Activated naive CD8-positive, alpha-beta T cell treated with anti-CD3 and anti-CD28 coated beads, Interleukin-2, amount 50 U/mL, for 16 hours (primary cell): Measurements from ENCODE around the gene BCHE.

Source experiments
- DNase-seq: peaks from one replicate; pipeline ENCODE4 v3.0.0-alpha.2; 2020; ENCODE audit warnings: low read depth, low spot score

Gene BCHE

DNA sequence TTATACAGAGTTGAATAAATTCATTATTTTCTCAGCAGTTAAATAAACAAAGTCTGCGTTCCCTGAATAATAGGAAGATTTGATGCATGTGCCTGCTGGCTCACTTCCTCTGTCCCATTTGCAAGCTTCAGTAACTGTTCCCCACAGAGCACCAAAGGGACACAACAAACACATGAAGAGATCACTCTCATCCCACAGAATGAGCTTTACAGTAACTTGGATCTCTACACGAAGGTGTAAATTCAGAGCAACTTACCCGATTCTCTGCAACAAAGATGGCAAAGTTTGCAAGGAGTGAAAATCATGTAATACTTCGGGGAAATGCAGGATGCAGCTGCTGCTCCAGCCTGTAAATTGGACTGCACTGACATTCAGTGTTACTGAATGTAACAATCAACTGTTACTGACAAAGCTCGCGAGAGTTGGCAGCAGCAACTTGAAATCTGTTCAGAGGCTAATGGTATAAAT lies at the start of gene BCHE:
TSS of gene BCHE (minus strand) at position 366 of the 468 bp plus-strand sequence. CDS start 6,390 bp downstream, outside the sequence.
- no peak for DNase-seq

DNA sequence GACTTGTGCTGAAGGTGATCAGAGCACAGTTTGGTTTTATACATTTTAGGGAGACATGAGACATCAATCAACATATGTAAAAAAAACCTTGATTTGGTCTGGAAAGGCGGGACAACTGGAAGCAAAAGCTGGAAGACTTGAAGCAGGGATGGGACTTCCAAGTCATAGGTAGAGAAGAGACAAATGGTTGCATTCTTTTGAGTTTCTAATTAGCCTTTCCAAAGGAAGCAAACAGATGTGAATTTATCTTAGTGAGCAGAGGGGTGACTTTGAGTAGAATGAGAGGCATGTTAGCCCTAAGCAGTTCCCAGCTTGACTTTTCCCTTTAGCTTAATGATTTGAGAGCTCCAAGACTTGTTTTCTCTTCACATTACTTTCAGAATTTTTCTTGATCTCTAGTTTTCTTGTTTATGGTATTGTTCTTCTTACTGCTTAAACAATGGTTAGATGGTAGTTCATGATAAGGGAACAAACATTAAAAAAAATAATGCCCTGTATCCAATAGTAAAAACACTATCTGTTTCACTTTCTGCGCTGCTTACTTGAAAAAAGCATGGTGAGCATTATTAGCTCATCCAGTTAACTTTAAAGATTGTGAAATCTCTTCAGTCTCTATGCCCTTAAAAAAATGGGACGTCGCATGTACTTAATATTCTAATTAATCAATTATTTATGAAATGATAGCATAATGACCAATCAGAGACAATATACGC lies 48.5 kb upstream of the BCHE start:
- no peak for DNase-seq

DNA sequence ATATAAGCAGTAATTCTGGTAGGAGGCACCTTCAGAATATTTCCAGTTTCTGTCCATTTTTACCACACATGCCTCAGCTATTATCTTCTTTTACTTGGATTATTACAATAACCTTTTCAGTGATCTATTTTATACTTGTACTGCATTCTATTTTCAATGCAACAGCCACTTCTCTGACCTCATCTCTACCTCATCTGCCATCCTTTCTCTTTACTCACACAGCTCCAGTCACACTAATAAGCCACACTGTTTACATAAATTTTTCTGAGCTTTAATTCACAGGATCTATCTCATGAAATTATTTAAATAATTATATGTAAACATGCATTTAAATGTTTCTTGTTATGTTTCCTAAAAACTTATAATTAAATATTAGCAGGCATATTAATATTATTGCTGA lies 47.3 kb upstream of the BCHE start:
- DNase-seq = no peak

DNA sequence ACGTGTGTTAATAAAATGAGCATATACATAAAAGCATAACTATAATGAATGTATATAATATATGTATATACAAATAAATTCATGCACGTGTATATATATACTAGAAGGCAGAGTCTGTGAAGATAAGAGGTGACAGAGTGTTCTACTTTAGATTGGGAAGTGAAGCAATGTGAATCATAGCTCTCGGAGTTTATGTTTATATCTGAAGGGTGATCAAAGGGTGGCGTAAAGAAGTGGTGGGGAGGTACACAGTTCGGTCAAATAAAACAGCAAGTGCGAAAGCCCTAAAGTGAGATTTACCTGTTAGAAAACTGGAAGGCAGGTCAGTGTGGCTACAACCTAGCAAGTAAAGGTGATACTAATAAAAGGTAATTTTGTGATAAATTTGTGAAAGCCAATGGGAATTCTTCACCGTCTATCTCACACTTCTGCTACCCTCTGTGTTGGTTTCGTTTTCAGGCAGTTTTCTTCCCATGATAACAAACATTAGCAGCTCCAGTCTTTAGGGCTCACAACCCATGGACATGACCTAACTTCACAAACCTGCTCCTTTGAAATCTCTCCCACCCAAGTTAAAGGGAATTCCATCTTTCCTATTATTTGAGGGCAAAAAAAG lies 46.7 kb upstream of the BCHE start:
- DNase-seq = no peak

DNA sequence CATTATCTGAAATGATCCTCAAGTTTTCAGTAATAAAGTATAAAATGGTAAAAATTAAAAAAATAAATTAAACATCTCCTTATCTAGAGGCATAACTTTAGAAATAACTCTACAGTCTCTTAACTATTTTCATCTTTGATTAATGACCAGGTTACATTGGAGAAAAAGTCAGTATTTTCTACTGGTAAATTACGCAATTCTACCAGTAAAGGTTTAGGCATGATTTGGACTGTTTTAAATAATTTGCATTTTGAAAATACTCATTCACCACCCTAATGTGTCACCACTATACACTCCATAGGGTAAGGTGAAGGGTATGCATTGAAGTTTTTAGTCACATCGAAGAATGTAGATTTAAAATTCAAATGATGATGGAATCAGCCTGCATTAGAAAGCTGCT lies 45.9 kb upstream of the BCHE start:
- no peak for DNase-seq

DNA sequence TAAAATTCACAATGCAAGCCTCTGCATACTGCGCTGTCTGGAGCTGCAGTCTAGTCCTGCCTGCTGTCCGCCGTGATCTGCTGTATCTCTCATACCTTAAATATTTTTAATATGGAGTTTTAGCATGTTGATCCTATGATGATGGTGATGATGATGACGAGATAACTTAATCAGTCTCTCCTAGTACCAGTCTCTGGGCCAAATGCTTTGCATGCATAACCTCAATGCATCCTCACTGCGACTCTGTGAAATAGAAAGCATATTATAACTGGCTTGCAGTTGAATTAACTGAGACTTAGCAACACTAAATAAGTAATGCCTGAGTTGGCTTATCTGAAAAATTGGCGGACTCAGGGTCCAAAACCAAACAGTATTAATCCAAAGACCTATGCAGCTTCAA lies 38.4 kb upstream of the BCHE start:
- no peak for DNase-seq

DNA sequence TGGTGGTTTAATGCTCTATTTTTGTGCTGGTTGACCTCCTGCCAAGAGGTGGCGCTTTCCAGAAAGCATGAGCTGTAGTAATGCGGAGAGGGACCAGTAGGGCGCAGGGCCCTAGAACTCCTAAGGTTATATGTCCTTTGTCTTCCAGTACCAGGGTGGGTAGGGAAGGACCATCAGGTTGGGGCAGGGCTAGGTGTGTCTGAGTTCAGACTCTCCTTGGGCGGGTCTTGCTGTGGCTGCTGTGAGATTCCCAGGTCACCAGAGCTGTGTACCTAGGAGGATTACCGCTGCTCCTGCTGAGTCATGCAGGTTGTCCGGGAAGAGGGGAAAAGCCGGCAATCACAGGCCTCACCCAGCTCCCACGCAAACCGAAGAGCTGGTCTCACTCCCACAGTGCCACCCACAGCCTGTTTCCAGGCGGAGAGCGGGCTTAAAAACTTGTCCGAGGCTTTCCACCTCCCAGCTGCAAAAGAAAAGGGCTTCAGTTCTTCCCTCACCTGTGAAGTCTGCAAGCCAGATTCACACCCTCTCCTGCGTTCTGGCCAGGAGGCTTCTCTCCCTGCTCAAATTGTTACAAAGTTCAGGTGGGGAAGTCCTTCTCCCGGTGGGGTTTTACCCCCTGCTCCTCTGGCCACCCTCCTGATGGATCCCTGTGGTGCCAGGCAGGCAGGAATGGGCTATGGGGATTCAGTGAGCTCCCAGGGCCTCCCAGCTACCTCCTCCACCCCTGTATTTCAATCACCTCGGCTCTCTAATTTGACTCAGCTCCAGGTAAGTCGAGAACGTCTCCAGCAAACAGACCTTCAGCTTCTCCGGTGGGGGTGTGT lies 37.7 kb upstream of the BCHE start:
- no peak for DNase-seq

DNA sequence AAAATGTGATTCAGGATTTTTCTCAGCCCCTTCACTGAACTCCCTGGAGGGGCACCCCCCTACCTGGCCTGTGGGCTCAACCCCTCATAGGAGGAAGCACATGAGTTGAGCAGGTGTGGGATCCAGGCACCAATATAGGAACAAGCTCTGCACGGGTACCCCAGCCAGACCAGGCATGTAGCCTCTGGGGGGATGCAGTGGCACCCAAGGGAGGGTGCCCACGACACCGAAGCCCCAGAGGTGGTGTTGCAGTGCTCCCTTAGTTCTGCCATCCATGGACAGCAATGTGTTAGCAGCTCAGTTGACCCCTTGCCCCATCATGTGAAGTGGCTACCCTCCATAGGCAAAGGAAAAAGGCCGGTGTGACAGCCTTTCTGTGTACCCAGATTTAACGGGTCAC lies 30.9 kb upstream of the BCHE start:
- no peak for DNase-seq

DNA sequence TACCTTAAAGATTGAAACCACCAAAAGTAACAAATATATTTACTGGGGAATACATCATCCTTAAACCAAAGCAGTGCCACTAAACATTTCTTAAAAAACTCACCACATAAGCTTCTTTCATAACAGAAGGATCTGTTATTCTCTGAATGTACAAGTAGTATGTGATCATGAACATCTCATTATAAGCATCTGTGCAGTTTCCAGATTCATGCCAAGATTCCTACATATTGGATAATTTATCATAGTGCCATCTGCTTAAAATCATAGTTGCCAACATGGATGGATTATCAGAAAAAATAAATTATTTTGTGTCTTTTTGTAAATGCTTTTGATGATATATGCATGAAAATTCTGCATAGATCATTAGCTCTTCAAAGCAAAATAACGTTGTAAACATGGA lies 21.8 kb upstream of the BCHE start:
- DNase-seq = no peak

DNA sequence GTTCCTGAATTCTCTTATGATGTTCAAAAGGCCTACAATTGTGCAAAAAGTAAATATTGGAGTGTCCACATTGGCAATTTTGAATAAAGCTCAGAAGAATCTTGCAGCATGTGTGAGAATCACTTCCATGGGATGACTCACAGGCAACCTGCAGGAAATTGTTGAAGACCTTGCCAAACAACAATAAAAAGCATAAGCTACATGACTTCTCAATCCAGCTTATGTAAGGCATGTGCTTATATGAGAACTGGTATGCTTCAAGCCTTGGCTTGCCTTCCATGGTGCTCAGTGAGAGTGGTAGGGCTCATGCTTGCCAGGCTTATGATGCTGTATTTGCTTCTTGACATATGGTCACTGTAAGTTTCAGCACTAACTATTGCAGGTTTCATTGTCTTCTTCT lies 18.4 kb upstream of the BCHE start:
- DNase-seq = no peak

DNA sequence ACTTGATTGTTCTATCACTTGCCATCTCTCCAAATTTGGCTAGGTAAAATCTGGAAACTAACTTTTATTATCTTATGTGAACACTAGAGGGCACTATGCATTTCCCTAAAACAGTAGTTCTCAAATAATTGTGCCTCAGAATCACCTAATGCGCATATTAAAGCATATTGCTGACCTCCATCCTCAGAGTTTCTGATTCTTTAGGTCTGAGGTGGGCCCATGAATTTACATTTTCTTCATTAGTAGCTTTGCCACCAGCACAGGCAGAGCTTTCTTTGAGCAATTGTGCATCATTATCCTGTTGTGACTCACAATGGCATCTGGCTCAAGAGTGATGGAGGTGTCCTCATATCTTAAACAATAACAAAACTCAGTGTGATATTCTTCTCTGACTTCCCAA lies 17.5 kb upstream of the BCHE start:
- DNase-seq = no peak

DNA sequence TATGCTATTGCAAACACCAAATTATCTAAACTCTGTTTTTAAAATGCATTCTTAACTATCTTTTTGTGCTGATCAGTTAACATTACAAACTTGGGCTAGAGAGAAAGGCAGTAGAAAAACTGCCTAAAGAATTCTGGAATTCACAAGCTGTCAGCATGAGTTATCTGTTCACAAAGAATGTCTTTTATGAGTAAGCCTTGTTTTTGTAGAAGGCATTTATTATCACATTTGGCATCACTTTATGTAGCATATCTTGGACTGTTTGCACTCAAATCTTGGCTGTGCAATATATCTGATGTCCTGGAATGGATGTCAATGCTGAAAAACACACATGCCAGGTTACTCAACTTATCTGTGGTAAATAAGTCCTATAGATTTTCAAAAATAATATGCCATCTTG lies 15.5 kb upstream of the BCHE start:
- DNase-seq = no peak

DNA sequence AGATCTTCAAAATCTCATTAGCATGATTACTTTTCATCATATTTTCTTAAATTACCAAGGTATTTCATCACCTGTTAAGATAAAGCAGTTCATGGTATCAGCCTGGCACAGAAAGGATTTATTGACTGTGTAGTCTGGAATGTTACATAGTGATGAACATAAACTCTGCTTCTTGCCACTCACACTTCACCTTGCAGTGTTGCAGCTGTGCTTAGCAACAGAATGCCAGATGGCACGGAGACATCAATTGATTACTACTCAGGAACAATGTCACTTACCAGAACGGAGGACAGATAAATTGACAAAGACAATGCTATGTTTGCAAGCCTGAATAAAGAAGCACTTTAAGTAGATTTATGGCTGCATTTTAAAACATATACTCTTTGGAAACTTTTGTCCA lies 15.0 kb upstream of the BCHE start:
- no peak for DNase-seq

DNA sequence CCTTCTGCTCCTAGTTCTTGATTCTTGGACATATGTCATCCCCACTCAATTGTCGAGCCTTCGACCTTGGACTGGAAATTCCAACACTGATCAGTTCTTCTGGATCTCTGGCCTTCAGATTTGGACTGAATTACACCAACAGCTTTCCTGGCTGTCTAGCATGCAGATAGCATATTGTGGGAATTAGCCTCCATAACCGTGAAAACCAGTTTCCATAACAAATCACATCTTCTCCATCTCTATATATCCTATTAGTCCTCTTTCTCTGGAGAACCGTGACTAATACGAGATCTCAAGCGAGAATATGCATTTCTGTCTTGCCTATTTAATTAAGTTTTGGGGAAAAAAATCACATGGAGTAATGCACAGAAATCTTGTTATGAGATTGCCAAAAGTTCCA lies 8.8 kb upstream of the BCHE start:
- DNase-seq = no peak

DNA sequence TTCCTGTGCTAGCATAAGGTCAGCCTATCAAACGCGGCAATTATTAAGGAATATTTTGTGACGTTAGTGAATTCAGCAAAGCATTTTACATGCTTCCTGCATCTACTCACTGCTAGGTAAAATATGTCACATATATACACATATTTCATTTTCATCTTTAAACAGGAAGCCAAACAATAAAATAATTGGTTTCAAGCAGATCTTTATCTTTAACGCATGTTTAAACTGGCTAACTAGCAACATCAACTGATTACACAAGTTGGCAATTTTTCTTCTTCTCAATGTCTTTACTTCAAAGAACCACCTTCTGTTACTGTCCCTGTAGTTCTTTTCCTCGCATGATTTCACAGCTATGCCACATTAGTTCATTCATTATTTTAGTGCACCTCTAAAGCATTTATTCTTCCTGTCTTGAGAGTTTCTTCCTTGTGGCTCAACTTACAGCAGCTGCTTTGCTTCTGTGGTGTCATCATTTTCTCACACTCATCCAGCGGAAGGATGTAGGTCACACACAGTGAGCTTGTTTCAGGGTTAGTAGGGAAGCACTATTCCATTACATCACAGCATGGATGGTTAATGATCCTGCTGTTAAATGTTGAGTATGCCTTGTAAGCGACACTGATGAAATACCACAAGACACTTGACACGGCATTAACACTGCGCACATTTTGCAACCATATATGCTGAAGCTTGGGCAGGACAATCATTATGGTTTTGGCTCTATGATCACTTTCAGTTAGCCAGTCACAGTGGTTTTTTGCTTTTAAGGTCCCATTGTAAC lies 2.3 kb upstream of the BCHE start:
- DNase-seq = no peak

DNA sequence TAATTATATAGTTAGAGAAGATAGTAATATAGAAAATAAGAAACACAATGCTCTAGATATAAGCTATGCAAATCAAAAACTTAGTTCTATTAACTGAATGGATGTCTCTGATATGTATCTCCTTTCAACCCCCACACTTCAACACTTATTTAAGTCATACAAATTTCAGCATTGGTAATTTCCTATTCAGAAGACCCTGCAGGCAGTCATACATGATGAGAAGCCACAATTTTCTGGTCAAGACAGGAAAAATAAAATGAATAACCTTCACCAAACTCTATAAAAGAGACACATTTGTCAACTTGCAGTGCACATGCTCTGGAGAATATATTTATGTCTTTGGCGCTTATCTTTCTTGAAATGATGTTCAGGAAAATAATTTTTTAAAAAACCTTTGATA lies 578 bp upstream of the BCHE start:
- DNase-seq = no peak

DNA sequence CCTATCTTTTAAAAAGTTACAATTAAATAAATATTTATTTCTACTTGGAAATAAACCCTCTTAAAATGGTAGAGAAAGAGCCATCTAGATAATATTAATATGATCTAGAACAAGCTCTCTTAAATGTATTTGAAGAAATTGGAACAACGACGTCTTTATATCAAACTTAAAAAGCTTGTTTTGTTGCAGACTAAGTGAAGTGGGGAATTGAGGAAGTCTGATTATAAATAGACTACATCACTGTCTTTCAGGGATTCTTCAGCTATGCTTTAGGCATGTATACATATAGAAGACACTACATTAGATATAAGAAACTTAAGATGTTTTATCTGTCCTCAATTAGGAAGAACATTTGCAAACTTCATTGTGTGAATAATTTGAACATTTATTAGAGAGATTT lies 1.8 kb downstream of the BCHE start:
- DNase-seq = no peak

DNA sequence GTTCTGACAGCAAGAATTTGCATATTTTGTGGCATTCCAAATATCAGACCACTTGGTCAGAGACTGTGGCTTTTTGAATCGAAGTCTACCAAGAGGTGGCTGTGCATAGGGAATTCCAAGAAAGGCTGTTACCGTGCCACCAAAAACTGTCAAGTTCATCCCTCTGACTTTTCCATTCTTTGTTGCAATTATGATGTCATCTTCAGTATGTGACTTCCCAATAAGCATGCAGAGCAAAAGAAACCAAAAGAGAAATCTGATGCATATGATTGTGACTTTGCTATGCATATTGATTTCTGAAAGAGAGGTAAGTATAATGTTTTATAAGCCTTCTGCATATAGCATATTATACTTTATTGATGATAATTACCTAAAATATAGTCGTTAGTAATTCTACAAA lies 6.5 kb downstream of the BCHE start:
- DNase-seq = no peak

DNA sequence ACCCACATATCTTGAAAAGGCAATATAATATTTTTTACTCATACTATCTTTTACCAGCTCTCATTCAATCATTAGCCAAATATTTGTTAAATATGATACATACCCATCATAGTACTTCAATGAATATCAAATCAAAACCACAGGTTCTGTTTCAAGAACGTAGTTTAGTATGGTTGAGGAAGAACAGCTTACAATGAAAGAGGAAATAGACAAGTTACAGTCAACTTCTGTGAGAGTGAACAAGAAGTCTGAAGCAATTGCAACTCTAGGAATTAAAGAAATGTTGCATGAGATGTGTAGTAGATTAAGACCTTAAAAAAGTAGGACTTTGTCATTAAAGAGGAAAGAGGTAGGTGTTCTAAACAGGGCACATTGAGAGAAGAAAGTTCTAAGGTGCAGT lies 9.3 kb downstream of the BCHE start:
- no peak for DNase-seq

DNA sequence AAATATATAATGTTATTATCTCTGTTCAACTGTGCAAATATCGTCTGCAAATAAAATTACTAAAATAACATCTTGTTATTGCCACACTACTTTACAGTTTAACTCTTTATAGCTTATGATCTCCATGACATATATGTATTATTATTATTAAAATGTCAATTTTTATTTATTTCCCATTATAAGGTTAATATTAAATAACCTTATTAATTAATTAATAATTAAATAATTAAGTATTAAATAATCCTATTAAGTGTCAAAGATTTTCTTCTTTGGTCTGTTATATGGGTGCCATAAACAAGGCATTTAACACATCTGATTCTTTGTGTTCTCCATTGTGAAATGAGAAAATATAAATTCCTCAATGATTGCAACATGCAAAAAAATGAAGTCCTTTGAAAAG lies 10.0 kb downstream of the BCHE start:
- no peak for DNase-seq

DNA sequence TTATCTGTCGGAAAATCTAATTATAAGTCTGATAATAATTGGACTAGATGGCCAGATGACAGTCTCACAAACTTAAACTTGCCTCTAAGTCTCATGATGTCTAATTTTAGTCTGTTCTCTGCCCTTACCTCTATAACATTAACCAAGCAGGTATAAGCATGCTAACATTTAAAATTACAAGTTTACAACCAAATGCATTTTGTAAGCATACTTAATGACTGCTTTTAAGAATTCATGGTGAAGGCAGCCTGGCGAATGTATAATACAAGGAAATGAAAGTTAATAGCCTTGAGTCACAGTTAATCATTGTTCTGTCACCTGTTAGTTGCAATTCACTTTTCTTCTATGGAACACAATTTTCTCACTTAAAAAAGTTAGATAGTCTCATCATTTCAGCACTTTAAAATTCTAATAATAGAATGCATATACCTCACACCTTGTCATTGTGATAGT lies 16.5 kb downstream of the BCHE start:
- DNase-seq = no peak

DNA sequence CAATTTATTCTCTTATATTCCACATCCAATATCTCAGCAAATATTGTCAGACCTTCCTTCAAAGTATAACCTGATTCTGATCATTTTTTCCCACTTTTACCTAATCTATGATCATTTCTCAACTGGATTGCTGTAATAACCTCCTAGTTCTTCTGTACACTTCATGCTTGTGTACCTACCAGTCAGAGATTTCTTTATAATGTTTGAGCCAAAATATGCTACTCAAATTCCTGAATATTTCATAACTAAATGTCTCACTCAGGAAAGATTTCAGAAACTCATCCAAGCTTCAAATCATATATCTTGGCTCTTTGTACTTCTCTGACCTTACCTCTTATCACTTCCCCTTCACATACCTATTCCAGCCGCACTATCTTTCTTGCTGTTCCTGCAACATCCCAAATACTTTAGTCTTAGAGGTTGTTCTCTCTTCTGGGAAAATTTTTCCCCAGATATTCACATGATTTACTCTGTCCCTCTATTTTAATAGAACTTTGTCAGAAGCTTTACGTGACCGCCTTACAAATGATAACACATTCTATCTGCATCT lies 20.0 kb downstream of the BCHE start:
- no peak for DNase-seq
